Natural killer cell (primary cell): Measurements from ENCODE around the gene SORCS2. TPM values are rescaled to one million over a fixed set of nuclear protein-coding genes. Genes with fewer than 3 reads are reported as not detected.

Experiments used
- ATAC-seq, 3 donors: fragments of 150-1000 bp in 2 of 3; fragments of 200-7000 bp in 1 of 3; cut with Tn5 transposase; 1 replicate in 1 of 3; 2 replicates in 2 of 3; pipeline ENCODE4 v1.10.0; 2021; ENCODE audit warnings: mild to moderate bottlenecking in 2 of 3, moderate library complexity in 2 of 3
- DNase-seq, 2 donors: peaks; one replicate each; pipeline versions ENCODE4 v3.0.0 to v3.0.0-alpha.2; 2013 to 2021; ENCODE audit warnings: mixed read lengths in 1 of 2
- H3K27ac ChIP-seq: one replicate; pipeline ENCODE4 v1.5.1; 2013; ENCODE audit warnings: mild to moderate bottlenecking, low read length
- H3K27me3 ChIP-seq: one replicate; pipeline ENCODE4 v1.6.1; 2013; ENCODE audit warnings: low read length; ENCODE audit not compliant: control insufficient read depth, insufficient read depth
- H3K36me3 ChIP-seq: one replicate; pipeline ENCODE4 v1.6.1; 2013; ENCODE audit warnings: low read length; ENCODE audit not compliant: control insufficient read depth, insufficient read depth
- H3K4me1 ChIP-seq: one replicate; pipeline ENCODE4 v1.6.1; 2013; ENCODE audit warnings: low read length; ENCODE audit not compliant: control insufficient read depth, insufficient read depth
- H3K4me3 ChIP-seq: one replicate; pipeline ENCODE4 v1.5.1; 2013; ENCODE audit warnings: low read length
- H3K9me3 ChIP-seq: one replicate; pipeline ENCODE4 v1.6.1; 2013; ENCODE audit warnings: low read length; ENCODE audit not compliant: control insufficient read depth, insufficient read depth
- H3K27ac Mint-ChIP-seq, 2 donors: one replicate each; pipeline ENCODE4 v1.8.0; 2022; ENCODE audit warnings: mild to moderate bottlenecking in 2 of 2, mixed read lengths in 2 of 2, moderate library complexity in 1 of 2
- H3K27me3 Mint-ChIP-seq, 2 donors: one replicate each; pipeline ENCODE4 v1.8.0; 2022; ENCODE audit warnings: low read depth in 2 of 2, mixed read lengths in 2 of 2
- H3K36me3 Mint-ChIP-seq: one replicate; pipeline ENCODE4 v1.8.0; 2022; ENCODE audit warnings: mixed read lengths
- H3K4me1 Mint-ChIP-seq, 2 donors: one replicate each; pipeline ENCODE4 v1.8.0; 2022; ENCODE audit warnings: mixed read lengths in 2 of 2
- H3K4me3 Mint-ChIP-seq: one replicate; pipeline ENCODE4 v1.8.0; 2022; ENCODE audit warnings: mild to moderate bottlenecking, moderate library complexity, mixed read lengths
- H3K9me3 Mint-ChIP-seq, 2 donors: one replicate each; pipeline ENCODE4 v1.8.0; 2022; ENCODE audit warnings: mixed read lengths in 2 of 2
- CTCF ChIP-seq: fragments of 200-600 bp; IDR thresholded peaks from one replicate; pipeline ENCODE4 v1.8.0; 2022; ENCODE audit warnings: antibody characterized with exemption
- WGBS: methylation state at CpG from one replicate; pipeline ENCODE4 v1.1.7; 2013; ENCODE audit warnings: missing lambda C conversion rate; ENCODE audit not compliant: insufficient coverage; 5-methylcytosine and 5-hydroxymethylcytosine counted together
- intact Hi-C: fragments of 100-400 bp; cut with micrococcal nuclease; formaldehyde crosslinking; loops from one replicate; pipeline ENCODE4 v1.14.2; 2022
- total RNA-seq, 4 donors: library from RNA; stranded (reverse); fragments of 120-200 nt in 1 of 4; gene quantifications; one replicate each; pipeline versions ENCODE4 v1.2.3 to v1.2.4, GENCODE V29; 2013 to 2022

Gene SORCS2
- total RNA-seq, 3 donors from 2014 or later (not counting 1 experiment from before 2014, with no cell fraction given): 1.2 to 2.5 (median 1.4) TPM

GRCh38 chr4:7430368-7430964 lies 238.1 kb downstream of the SORCS2 start:
- ATAC-seq: no peak
- Mint-ChIP-seq H3K4me3 (no peak overlapping the region), H3K27ac (no peak overlapping the region), H3K36me3 (no peaks in the 10 kb centered on the region), H3K4me1 (peaks cover 6 to 12% of the 10 kb centered on the region in 2 donors), H3K27me3 (peaks cover 38 to 43% of the 10 kb centered on the region in 2 donors), H3K9me3 (no peaks in the 10 kb centered on the region)
- intact Hi-C loops: loop anchor here (10.0 kb wide), 2 partner anchors 94 to 284 kb away; no protein-coding TSS in a partner anchor
- H3K36me3 ChIP-seq: no peaks in the 10 kb centered on the region
- no peak overlapping the region for H3K4me3 ChIP-seq
- peaks cover 16% of the 10 kb centered on the region for H3K4me1 ChIP-seq
- no peak for TF ChIP-seq CTCF
- no peaks in the 10 kb centered on the region for H3K9me3 ChIP-seq
- peaks cover 13% of the 10 kb centered on the region for H3K27me3 ChIP-seq
- 67% methylated on average over 16 of the region's 16 CpGs for WGBS
- DNase-seq: no peak
- H3K27ac ChIP-seq: no peak overlapping the region

- no peaks in the 10 kb centered on the region for H3K9me3 Mint-ChIP-seq
- H3K36me3 ChIP-seq: no peaks in the 10 kb centered on the region
- no peaks in the 10 kb centered on the region for H3K36me3 Mint-ChIP-seq
- peaks cover 22% of the 10 kb centered on the region for H3K4me1 ChIP-seq
- intact Hi-C loops: loop anchor here (10.0 kb wide), 2 partner anchors 94 to 284 kb away; no protein-coding TSS in a partner anchor
- H3K4me1 Mint-ChIP-seq: peaks cover 11 to 19% of the 10 kb centered on the region in 2 donors
- no peak overlapping the region for H3K4me3 Mint-ChIP-seq
- H3K9me3 ChIP-seq: no peaks in the 10 kb centered on the region
- H3K27me3 ChIP-seq: peaks cover 13% of the 10 kb centered on the region
- WGBS: 88% methylated on average over 17 of the region's 17 CpGs
- peaks cover 38 to 43% of the 10 kb centered on the region in 2 donors for H3K27me3 Mint-ChIP-seq
- H3K27ac ChIP-seq: no peak overlapping the region
- no peak overlapping the region for H3K27ac Mint-ChIP-seq
- no peak for DNase-seq
- TF ChIP-seq CTCF: no peak
- no peak overlapping the region for H3K4me3 ChIP-seq
- no peak for ATAC-seq
These were observed 238.8 kb downstream of the SORCS2 start for GRCh38 chr4:7430965-7431695.

GRCh38 chr4:7431696-7432530 lies 239.6 kb downstream of the SORCS2 start:
- peaks cover 18% of the 10 kb centered on the region for H3K27me3 ChIP-seq
- H3K4me3 ChIP-seq: no peak overlapping the region
- no peak for TF ChIP-seq CTCF
- ATAC-seq (no peak), DNase-seq (no peak)
- Mint-ChIP-seq H3K9me3 (no peaks in the 10 kb centered on the region), H3K36me3 (no peaks in the 10 kb centered on the region), H3K4me1 (peaks cover 15 to 19% of the 10 kb centered on the region in 2 donors), H3K4me3 (no peak overlapping the region), H3K27me3 (peaks cover 40 to 43% of the 10 kb centered on the region in 2 donors), H3K27ac (no peak overlapping the region)
- no peaks in the 10 kb centered on the region for H3K9me3 ChIP-seq
- no peaks in the 10 kb centered on the region for H3K36me3 ChIP-seq
- no peak overlapping the region for H3K27ac ChIP-seq
- WGBS: 92% methylated on average over 27 of the region's 27 CpGs
- intact Hi-C loops: loop anchor here (10.0 kb wide), 2 partner anchors 93 to 283 kb away; no protein-coding TSS in a partner anchor
- H3K4me1 ChIP-seq: peaks cover 28% of the 10 kb centered on the region
